Measurements from ENCODE around the gene ALDH3B1.

Gene ALDH3B1

GRCh38 chr11:68047437-68048290, 37.5 kb downstream of the ALDH3B1 start:
- no peak for DNase-seq

- DNase-seq: no peak
Measured at GRCh38 chr11:68048681-68049508, 38.8 kb downstream of the ALDH3B1 start.

GRCh38 chr11:68049509-68050370, 39.6 kb downstream of the ALDH3B1 start:
- no peak for DNase-seq

GRCh38 chr11:68050371-68050841, 40.3 kb downstream of the ALDH3B1 start:
- DNase-seq: no peak

GRCh38 chr11:68051191-68052136, 41.3 kb downstream of the ALDH3B1 start:
- DNase-seq: no peak

- no peak for DNase-seq
Measured at GRCh38 chr11:68052137-68052873, 42.2 kb downstream of the ALDH3B1 start.

- DNase-seq: no peak
Measured at GRCh38 chr11:68053117-68053516, 43.0 kb downstream of the ALDH3B1 start.

- no peak for DNase-seq
Measured at GRCh38 chr11:68053981-68054812, 44.1 kb downstream of the ALDH3B1 start.

- no peak for DNase-seq
Measured at GRCh38 chr11:68056317-68057285, 46.5 kb downstream of the ALDH3B1 start.

GRCh38 chr11:68057807-68058206, 47.7 kb downstream of the ALDH3B1 start:
- no peak for DNase-seq

- DNase-seq: no peak
Measured at GRCh38 chr11:68061508-68061907, 51.4 kb downstream of the ALDH3B1 start.

GRCh38 chr11:68064926-68065325, 54.8 kb downstream of the ALDH3B1 start:
- no peak for DNase-seq

GRCh38 chr11:68065841-68066240, 55.7 kb downstream of the ALDH3B1 start:
- no peak for DNase-seq

- DNase-seq: no peak
Measured at GRCh38 chr11:68066742-68067141, 56.6 kb downstream of the ALDH3B1 start.

GRCh38 chr11:68067991-68068390, 57.9 kb downstream of the ALDH3B1 start:
- no peak for DNase-seq

- DNase-seq: no peak
Measured at GRCh38 chr11:68071281-68072048, 61.3 kb downstream of the ALDH3B1 start.

- no peak for DNase-seq
Measured at GRCh38 chr11:68074584-68075352, 64.6 kb downstream of the ALDH3B1 start.

Data from activated CD4-positive, alpha-beta T cell treated with anti-CD3 and anti-CD28 coated beads, Interleukin-2, Interleukin-6, amounts not matched to agents 100 ng/mL and 50 ng/mL, durations not matched to agents 16 hours and 8 hours (primary cell).